HFFc6 (cell line): ENCODE data around the gene CARMIL1. TPM values are rescaled to one million over a fixed set of nuclear protein-coding genes. Genes with fewer than 3 reads are reported as not detected.

Source experiments
- DNase-seq: peaks from one replicate; pipeline ENCODE4 v3.0.0-alpha.2; 2018
- H3K27ac Mint-ChIP-seq: 2 replicates; pipeline ENCODE4 v1.8.0; 2020; ENCODE audit warnings: mild to moderate bottlenecking, mixed read lengths
- H3K27me3 Mint-ChIP-seq: 2 replicates; pipeline ENCODE4 v1.8.0; 2021; ENCODE audit warnings: mild to moderate bottlenecking, moderate library complexity, mixed read lengths; ENCODE audit not compliant: insufficient read depth
- H3K36me3 Mint-ChIP-seq: 2 replicates; pipeline ENCODE4 v1.8.0; 2021; ENCODE audit warnings: low read depth, mixed read lengths
- H3K4me1 Mint-ChIP-seq: 2 replicates; pipeline ENCODE4 v1.8.0; 2020; ENCODE audit warnings: low read depth, mixed read lengths
- H3K4me3 Mint-ChIP-seq: 2 replicates; pipeline ENCODE4 v1.8.0; 2020; ENCODE audit warnings: mild to moderate bottlenecking, moderate library complexity, mixed read lengths
- H3K9me3 Mint-ChIP-seq: 2 replicates; pipeline ENCODE4 v1.8.0; 2020; ENCODE audit warnings: mild to moderate bottlenecking, mixed read lengths
- total RNA-seq, 6 experiments: library from RNA; stranded (reverse); fragmentation: NEBNext Ultra II Directional; extraction: Animal tissue kit (Norgen Biotek cat#: 25700); gene quantifications; 2 replicates in 1 of 6; 3 replicates in 5 of 6; pipeline ENCODE4 v1.2.3, GENCODE V29; 2021
- TF ChIP-seq, protein P1 (sequence below): fragments of 200-600 bp; sonication (generic); IDR thresholded peaks from 2 replicates; pipeline ENCODE4 v1.5.0; 2021; ENCODE audit warnings: antibody characterized with exemption, mild to moderate bottlenecking

Gene CARMIL1
- total RNA-seq, 6 experiments from 2014 or later, result 12.2 to 15.6 (median 13.7) TPM

DNA sequence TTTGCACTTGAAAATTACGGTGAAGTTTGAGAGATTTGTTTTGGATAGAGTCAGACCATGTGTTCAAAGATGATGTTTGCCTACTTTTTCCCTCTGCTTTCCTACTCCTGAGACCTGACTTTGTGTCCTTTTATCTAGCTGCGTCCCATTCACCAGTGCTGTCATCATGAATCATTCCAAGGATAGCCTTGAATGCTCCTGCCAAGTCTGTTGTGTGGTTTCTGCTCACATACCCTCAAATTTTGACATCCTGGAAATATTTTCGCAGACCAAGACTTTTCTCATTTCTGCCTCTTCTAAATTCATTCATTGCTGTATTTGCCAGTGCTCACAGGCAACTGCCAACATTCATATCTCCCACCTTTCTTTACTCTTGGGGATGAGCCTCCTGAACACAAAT, 197.0 kb downstream of the CARMIL1 start:
- H3K4me3 Mint-ChIP-seq, result peak overlapping the region; percentile 8; the same call in 1 of the 2 replicates
- DNase-seq, result peak; percentile 50
- H3K9me3 Mint-ChIP-seq, result no peaks in the 10 kb centered on the region
- peaks cover 9% of the 10 kb centered on the region; the same call in 1 of the 2 replicates for H3K36me3 Mint-ChIP-seq
- no peaks in the 10 kb centered on the region for H3K27me3 Mint-ChIP-seq
- peak overlapping the region; percentile 5 for H3K27ac Mint-ChIP-seq
- TF ChIP-seq, protein P1, sequence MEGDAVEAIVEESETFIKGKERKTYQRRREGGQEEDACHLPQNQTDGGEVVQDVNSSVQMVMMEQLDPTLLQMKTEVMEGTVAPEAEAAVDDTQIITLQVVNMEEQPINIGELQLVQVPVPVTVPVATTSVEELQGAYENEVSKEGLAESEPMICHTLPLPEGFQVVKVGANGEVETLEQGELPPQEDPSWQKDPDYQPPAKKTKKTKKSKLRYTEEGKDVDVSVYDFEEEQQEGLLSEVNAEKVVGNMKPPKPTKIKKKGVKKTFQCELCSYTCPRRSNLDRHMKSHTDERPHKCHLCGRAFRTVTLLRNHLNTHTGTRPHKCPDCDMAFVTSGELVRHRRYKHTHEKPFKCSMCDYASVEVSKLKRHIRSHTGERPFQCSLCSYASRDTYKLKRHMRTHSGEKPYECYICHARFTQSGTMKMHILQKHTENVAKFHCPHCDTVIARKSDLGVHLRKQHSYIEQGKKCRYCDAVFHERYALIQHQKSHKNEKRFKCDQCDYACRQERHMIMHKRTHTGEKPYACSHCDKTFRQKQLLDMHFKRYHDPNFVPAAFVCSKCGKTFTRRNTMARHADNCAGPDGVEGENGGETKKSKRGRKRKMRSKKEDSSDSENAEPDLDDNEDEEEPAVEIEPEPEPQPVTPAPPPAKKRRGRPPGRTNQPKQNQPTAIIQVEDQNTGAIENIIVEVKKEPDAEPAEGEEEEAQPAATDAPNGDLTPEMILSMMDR, result no peak
- peaks cover 34% of the 10 kb centered on the region for H3K4me1 Mint-ChIP-seq

DNA sequence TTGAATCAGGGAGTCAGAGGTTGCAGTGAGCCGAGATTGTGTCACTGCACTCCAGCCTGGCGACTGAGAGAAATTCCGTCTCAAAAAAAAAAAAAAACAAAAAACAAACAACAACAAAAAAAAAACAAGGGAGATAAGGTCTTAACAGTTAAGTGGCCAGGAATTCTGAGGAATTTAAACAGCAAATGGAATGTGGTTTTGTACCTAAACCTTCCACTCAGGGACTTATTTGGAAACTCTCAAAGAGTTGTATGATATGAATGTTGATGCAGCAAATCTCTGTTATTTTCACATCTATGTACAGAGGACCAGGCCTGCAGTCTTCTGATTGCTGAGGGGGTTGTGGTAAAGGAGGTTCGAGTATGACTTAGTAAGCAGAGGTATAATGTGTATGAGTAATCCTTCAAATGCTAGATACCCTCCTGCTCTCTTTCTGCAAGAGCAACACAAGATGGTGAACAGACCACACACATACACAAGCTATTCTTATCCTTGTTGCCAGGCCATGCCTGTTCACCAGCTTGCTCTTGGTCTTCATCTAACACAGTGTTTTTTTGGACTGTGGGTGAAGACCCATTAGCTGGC, 197.9 kb downstream of the CARMIL1 start:
- Mint-ChIP-seq H3K27ac (peak overlapping the region; percentile 5), H3K36me3 (peaks cover 10% of the 10 kb centered on the region; the same call in 1 of the 2 replicates)
- DNase-seq, result peak; percentile 54

GRCh38 chr6:25478973-25479372, 199.8 kb downstream of the CARMIL1 start:
- H3K36me3 Mint-ChIP-seq, result peaks cover 5% of the 10 kb centered on the region; the same call in 1 of the 2 replicates

More for the DNA sequence above, 197.9 kb downstream of the CARMIL1 start:
- TF ChIP-seq, protein P1, result no peak
- H3K4me1 Mint-ChIP-seq, result peaks cover 42% of the 10 kb centered on the region
- peak overlapping the region; percentile 8; the same call in 1 of the 2 replicates for H3K4me3 Mint-ChIP-seq
- no peaks in the 10 kb centered on the region for H3K9me3 Mint-ChIP-seq
- H3K27me3 Mint-ChIP-seq, result no peaks in the 10 kb centered on the region

DNA sequence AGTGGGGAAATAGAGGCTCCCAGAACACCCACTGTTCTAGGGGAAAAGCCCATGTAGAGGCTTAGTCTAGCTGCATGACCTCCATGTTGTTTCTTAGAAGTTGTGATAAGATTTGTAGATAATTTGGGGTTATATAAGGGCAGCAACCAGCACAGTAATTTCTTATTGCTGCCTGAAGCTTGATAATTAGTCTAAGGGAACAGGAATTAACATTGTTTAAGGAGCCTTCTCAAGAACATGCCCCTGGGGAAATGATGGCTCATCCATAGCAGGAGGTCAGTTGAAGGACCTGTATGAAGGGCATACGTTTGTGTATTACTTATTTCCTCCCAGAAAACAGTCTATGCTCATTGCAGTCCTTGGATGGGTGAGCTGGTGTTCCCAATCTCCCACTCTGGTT, 202.1 kb downstream of the CARMIL1 start:
- Mint-ChIP-seq H3K27ac (no peak overlapping the region), H3K9me3 (no peaks in the 10 kb centered on the region), H3K4me1 (peaks cover 46% of the 10 kb centered on the region), H3K4me3 (no peak overlapping the region), H3K36me3 (0 out of 2 replicates have a peak, but pooled peaks cover 5% of the 10 kb centered on the region), H3K27me3 (no peaks in the 10 kb centered on the region)
- TF ChIP-seq, protein P1, result no peak
- no peak for DNase-seq

More at GRCh38 chr6:25478973-25479372, 199.8 kb downstream of the CARMIL1 start:
- H3K27me3 Mint-ChIP-seq, result no peaks in the 10 kb centered on the region
- no peaks in the 10 kb centered on the region for H3K9me3 Mint-ChIP-seq
- peaks cover 53% of the 10 kb centered on the region for H3K4me1 Mint-ChIP-seq
- H3K4me3 Mint-ChIP-seq, result no peak overlapping the region
- no peak for DNase-seq
- TF ChIP-seq, protein P1, result no peak
- no peak overlapping the region for H3K27ac Mint-ChIP-seq

DNA sequence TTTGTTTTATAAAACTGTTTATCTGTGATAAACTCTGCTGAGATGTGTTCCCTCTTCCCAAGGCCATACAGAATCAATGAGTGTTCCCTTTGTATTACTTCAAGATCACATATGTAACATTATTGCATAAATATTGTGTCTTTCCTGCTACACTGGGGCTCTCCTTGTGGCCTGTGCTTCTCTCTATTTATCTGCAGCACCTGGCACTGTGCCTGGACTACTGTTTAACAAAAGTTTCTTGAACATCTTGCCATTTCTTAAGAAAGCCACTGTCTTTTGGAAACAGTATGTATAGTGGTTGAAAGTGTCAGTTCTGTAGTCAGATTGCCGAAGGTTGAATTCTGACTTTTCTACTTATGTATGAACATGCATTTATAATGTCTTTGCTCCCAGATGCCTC, 203.8 kb downstream of the CARMIL1 start:
- no peak overlapping the region for H3K27ac Mint-ChIP-seq
- TF ChIP-seq, protein P1, result no peak
- H3K4me1 Mint-ChIP-seq, result peaks cover 29% of the 10 kb centered on the region
- no peaks in the 10 kb centered on the region for H3K27me3 Mint-ChIP-seq
- DNase-seq, result no peak
- 0 out of 2 replicates have a peak, but pooled peaks cover 5% of the 10 kb centered on the region for H3K36me3 Mint-ChIP-seq
- H3K9me3 Mint-ChIP-seq, result no peaks in the 10 kb centered on the region
- H3K4me3 Mint-ChIP-seq, result no peak overlapping the region
